ENCODE results near the gene RASAL3. TPM values are rescaled to one million over a fixed set of nuclear protein-coding genes. Genes with fewer than 3 reads are reported as not detected.

Gene RASAL3
- total and polyA plus RNA-seq, 2 of the 8 experiments (the other 6 are each of a cell fraction or from before 2014, with no cell fraction given) = 0.19 to 0.63 TPM

DNA sequence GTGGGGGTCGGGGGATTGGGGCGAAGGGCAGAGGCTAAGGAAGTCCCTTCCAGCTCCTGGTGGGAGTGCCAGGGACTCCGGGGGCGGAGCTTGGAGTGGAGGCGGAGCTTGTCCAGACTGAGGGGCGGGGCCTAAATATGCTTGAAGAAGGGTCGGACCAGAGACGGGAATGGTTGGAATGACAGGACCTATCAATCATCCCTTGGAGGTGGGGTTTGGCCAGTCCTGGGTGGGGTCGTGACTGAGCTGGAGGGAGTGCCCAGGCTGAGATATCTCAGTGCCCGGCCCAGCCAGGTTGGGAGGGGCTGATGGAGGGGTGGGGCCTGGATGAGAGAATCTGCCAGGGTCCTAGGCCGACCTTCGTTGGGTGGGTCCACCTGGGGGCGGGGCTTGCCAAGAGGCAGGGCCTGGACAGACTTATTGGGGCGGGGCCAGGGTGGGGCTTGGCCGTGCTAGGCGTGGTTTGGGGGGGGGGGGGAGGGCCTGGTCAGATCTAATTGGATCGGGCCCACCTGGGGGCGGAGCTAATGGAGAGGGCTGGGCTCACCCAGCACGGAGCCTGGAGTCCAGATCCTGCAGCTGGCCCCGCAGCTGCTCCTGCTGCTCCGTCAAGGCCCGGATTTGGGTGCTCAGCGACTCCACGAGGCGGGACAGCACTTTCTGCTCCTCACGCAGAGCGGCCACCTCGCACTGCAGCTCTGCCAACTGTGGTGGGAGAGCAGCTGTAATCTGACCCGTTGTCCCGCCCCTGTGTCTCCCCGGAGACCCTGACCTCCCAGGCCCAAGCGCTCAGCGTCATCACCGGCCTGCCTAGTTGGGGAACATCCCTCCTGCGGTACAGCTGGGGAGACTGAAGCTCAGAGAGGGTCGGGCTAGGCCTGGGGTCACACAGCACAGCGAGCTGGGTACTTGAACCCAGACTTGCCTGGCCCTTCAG, 12.0 kb downstream of the RASAL3 start (continued):
- TF ChIP-seq HDAC2 (IDR thresholded peaks at IDR 0.05; ENCODE audit: borderline replicate concordance in 1 of 2, low read depth in 2 of 2, low read length in 2 of 2) (no peak; a peak in 1 of 4 replicates), CTBP2 (IDR thresholded peaks at IDR 0.05; ENCODE audit: borderline replicate concordance, insufficient read depth, insufficient read length, low read length) (no peak), CHD1 (IDR thresholded peaks at IDR 0.05; ENCODE audit: low read depth, low read length) (no peak), TEAD4 (IDR thresholded peaks at IDR 0.05; ENCODE audit: low read depth, low read length) (peak; percentile 62; the same call in 1 of the 2 replicates), SIN3A (conservative IDR thresholded peaks at IDR 0.05 in 1 of 2, IDR thresholded peaks at IDR 0.05 in 1 of 2; ENCODE audit: low read depth in 1 of 2, low read length in 2 of 2) (0 out of 4 replicates have a peak, but pooled peaks of 1 of the 2 experiments have one; percentile 28), BACH1 (IDR thresholded peaks at IDR 0.05; ENCODE audit: low read length) (no peak), HDAC6 (IDR thresholded peaks at IDR 0.05; ENCODE audit: low read depth, low read length) (no peak), POLR2A (IDR thresholded peaks at IDR 0.05; ENCODE audit: control extremely low read depth in 1 of 2, low read depth in 2 of 2, low read length in 2 of 2) (0 out of 3 replicates have a peak, but pooled peaks of 1 of the 2 experiments have one; percentile 30), EGR1 (IDR thresholded peaks at IDR 0.05; ENCODE audit: borderline replicate concordance, low read depth, low read length) (no peak), CBX5 (IDR thresholded peaks at IDR 0.05; ENCODE audit: low read depth, low read length) (no peak), NANOG (IDR thresholded peaks at IDR 0.05; ENCODE audit: insufficient read depth, low read depth, low read length, poor library complexity, severe bottlenecking) (no peak), GABPA (IDR thresholded peaks at IDR 0.05; ENCODE audit: borderline replicate concordance, insufficient read depth, low read length) (no peak), TCF12 (IDR thresholded peaks at IDR 0.05; ENCODE audit: low read depth, low read length) (no peak), SAP30 (IDR thresholded peaks at IDR 0.05; ENCODE audit: insufficient read depth, insufficient replicate concordance, low read length) (peak; percentile 28)
- TF ChIP-seq, protein P1, sequence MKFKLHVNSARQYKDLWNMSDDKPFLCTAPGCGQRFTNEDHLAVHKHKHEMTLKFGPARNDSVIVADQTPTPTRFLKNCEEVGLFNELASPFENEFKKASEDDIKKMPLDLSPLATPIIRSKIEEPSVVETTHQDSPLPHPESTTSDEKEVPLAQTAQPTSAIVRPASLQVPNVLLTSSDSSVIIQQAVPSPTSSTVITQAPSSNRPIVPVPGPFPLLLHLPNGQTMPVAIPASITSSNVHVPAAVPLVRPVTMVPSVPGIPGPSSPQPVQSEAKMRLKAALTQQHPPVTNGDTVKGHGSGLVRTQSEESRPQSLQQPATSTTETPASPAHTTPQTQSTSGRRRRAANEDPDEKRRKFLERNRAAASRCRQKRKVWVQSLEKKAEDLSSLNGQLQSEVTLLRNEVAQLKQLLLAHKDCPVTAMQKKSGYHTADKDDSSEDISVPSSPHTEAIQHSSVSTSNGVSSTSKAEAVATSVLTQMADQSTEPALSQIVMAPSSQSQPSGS (IDR thresholded peaks at IDR 0.05; ENCODE audit: low read length) = no peak
- TF ChIP-seq, protein P2, sequence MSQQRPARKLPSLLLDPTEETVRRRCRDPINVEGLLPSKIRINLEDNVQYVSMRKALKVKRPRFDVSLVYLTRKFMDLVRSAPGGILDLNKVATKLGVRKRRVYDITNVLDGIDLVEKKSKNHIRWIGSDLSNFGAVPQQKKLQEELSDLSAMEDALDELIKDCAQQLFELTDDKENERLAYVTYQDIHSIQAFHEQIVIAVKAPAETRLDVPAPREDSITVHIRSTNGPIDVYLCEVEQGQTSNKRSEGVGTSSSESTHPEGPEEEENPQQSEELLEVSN (IDR thresholded peaks at IDR 0.05) = no peak
- TF ChIP-seq, protein P3, sequence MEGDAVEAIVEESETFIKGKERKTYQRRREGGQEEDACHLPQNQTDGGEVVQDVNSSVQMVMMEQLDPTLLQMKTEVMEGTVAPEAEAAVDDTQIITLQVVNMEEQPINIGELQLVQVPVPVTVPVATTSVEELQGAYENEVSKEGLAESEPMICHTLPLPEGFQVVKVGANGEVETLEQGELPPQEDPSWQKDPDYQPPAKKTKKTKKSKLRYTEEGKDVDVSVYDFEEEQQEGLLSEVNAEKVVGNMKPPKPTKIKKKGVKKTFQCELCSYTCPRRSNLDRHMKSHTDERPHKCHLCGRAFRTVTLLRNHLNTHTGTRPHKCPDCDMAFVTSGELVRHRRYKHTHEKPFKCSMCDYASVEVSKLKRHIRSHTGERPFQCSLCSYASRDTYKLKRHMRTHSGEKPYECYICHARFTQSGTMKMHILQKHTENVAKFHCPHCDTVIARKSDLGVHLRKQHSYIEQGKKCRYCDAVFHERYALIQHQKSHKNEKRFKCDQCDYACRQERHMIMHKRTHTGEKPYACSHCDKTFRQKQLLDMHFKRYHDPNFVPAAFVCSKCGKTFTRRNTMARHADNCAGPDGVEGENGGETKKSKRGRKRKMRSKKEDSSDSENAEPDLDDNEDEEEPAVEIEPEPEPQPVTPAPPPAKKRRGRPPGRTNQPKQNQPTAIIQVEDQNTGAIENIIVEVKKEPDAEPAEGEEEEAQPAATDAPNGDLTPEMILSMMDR (IDR thresholded peaks at IDR 0.05; ENCODE audit: control extremely low read depth in 1 of 3, insufficient read depth in 1 of 3, low read depth in 1 of 3, low read length in 3 of 3) = no peak

Data from H1 (cell line).